HepG2 (cell line): ENCODE data around the gene SLC16A6. TPM values are rescaled to one million over a fixed set of nuclear protein-coding genes. Genes with fewer than 3 reads are reported as not detected.

Source experiments
- CBX2 ChIP-seq, 2 experiments: fragments of 200-600 bp in 1 of 2; sonication (generic); formaldehyde crosslinking in 1 of 2; IDR thresholded peaks; 2 replicates each; pipeline versions ENCODE4 v1.7.0 to v1.8.1; 2018 to 2022; ENCODE audit warnings: low read depth in 2 of 2, low read length in 1 of 2, mild to moderate bottlenecking in 1 of 2, missing genetic modification reagents in 1 of 2
- CENPX ChIP-seq: sonication (generic); formaldehyde crosslinking; IDR thresholded peaks from 2 replicates; pipeline ENCODE4 v1.9.0; 2021; ENCODE audit warnings: mild to moderate bottlenecking, missing genetic modification reagents, moderate library complexity
- ELF3 ChIP-seq: IDR thresholded peaks from 2 replicates; pipeline ENCODE4 v1.6.1; 2016; ENCODE audit warnings: missing genetic modification reagents, missing compliant biosample characterization
- HMG20A ChIP-seq: IDR thresholded peaks from 2 replicates; pipeline ENCODE4 v1.6.1; 2016; ENCODE audit warnings: borderline replicate concordance
- KLF6 ChIP-seq: IDR thresholded peaks from 2 replicates; pipeline ENCODE4 v1.8.0; 2016; ENCODE audit warnings: missing biosample characterization, missing genetic modification reagents
- MAZ ChIP-seq, 2 experiments: sonication (generic) in 1 of 2; formaldehyde crosslinking in 1 of 2; IDR thresholded peaks; 2 replicates each; pipeline versions ENCODE4 v1.5.0 to v1.6.1; 2012 to 2020; ENCODE audit warnings: low read depth in 2 of 2, mild to moderate bottlenecking in 2 of 2, borderline replicate concordance in 1 of 2, improper control_type of control experiment in 1 of 2, low read length in 1 of 2, missing genetic modification reagents in 1 of 2, moderate library complexity in 1 of 2
- POLR2A ChIP-seq, 2 experiments: IDR thresholded peaks; 2 replicates each; pipeline ENCODE4 v1.6.1; 2011; ENCODE audit warnings: low read depth in 2 of 2, low read length in 2 of 2, mild to moderate bottlenecking in 1 of 2, moderate library complexity in 1 of 2; ENCODE audit not compliant: insufficient read depth in 1 of 2
- RFXAP ChIP-seq: sonication (generic); formaldehyde crosslinking; IDR thresholded peaks from 2 replicates; pipeline ENCODE4 v1.4.0; 2020; ENCODE audit warnings: missing genetic modification reagents, borderline replicate concordance
- SALL1 ChIP-seq: sonication (generic); formaldehyde crosslinking; IDR thresholded peaks from 2 replicates; pipeline ENCODE4 v1.8.0; 2022; ENCODE audit warnings: mild to moderate bottlenecking, missing genetic modification reagents
- SNAPC2 ChIP-seq: sonication (generic); formaldehyde crosslinking; IDR thresholded peaks from 2 replicates; pipeline ENCODE4 v1.8.1; 2022; ENCODE audit warnings: mild to moderate bottlenecking, missing genetic modification reagents
- SPEN ChIP-seq: sonication (generic); formaldehyde crosslinking; IDR thresholded peaks from 2 replicates; pipeline ENCODE4 v1.5.1; 2020; ENCODE audit warnings: low read depth, mild to moderate bottlenecking, missing genetic modification reagents
- TAF15 ChIP-seq: fragments of 200-400 bp; formaldehyde crosslinking; IDR thresholded peaks from one replicate; pipeline ENCODE4 v1.6.1; 2018; ENCODE audit warnings: mild to moderate bottlenecking, low read depth, low read length; ENCODE audit not compliant: poor library complexity, severe bottlenecking
- TGIF2 ChIP-seq: IDR thresholded peaks from 2 replicates; pipeline ENCODE4 v1.6.1; 2016; ENCODE audit warnings: control low read depth, missing compliant biosample characterization
- YEATS4 ChIP-seq: sonication (generic); formaldehyde crosslinking; IDR thresholded peaks from 2 replicates; pipeline ENCODE4 v1.4.0; 2020; ENCODE audit warnings: missing genetic modification reagents, borderline replicate concordance
- ZFP37 ChIP-seq: sonication (generic); formaldehyde crosslinking; IDR thresholded peaks from 2 replicates; pipeline ENCODE4 v1.4.0; 2020; ENCODE audit warnings: missing genetic modification reagents, borderline replicate concordance
- ZNF629 ChIP-seq: sonication (generic); formaldehyde crosslinking; conservative IDR thresholded peaks from 2 replicates; pipeline ENCODE4 v1.5.0; 2020; ENCODE audit warnings: missing genetic modification reagents
- ZNF709 ChIP-seq: sonication (generic); formaldehyde crosslinking; IDR thresholded peaks from 2 replicates; pipeline ENCODE4 v1.5.0; 2020; ENCODE audit warnings: mild to moderate bottlenecking, missing genetic modification reagents
- ZNF776 ChIP-seq: sonication (generic); formaldehyde crosslinking; IDR thresholded peaks from 2 replicates; pipeline ENCODE4 v1.4.0; 2020; ENCODE audit warnings: mild to moderate bottlenecking, missing genetic modification reagents
- polyA plus RNA-seq, 8 experiments: library from polyadenylated mRNA; depleted of rRNA in 3 of 8; stranded (reverse) in 7 of 8; unstranded in 1 of 8; fragments of >200 nt; fragmentation: Illumina TruSeq in 4 of 8; extraction: Trizol in 4 of 8; gene quantifications; 2 replicates each; pipeline versions ENCODE4 v1.2.1 to v1.2.3, GENCODE V29; 2011 to 2016; ENCODE audit warnings: low read depth in 4 of 8, missing spikeins in 1 of 8, mixed read lengths in 1 of 8; ENCODE audit not compliant: insufficient read depth in 1 of 8
- total RNA-seq, 5 experiments: library from RNA; depleted of rRNA; stranded (reverse); fragments of >200 nt; fragmentation: Illumina TruSeq; extraction: Trizol; gene quantifications; 2 replicates each; pipeline ENCODE4 v1.2.3, GENCODE V29; 2016; ENCODE audit warnings: low read depth in 1 of 5
- TF ChIP-seq, protein P1 (sequence below): sonication (generic); formaldehyde crosslinking; IDR thresholded peaks from 2 replicates; pipeline ENCODE4 v1.4.0; 2020; ENCODE audit warnings: missing genetic modification reagents
- TF ChIP-seq, protein P2 (sequence below): sonication (generic); formaldehyde crosslinking; IDR thresholded peaks from 2 replicates; pipeline ENCODE4 v1.4.0; 2020; ENCODE audit warnings: mild to moderate bottlenecking, missing genetic modification reagents
- TF ChIP-seq, protein P3 (sequence below): sonication (generic); formaldehyde crosslinking; conservative IDR thresholded peaks from 2 replicates; pipeline ENCODE4 v1.4.0; 2020; ENCODE audit warnings: missing genetic modification reagents
- TF ChIP-seq, protein P4 (sequence below): sonication (generic); formaldehyde crosslinking; IDR thresholded peaks from 2 replicates; pipeline ENCODE4 v1.5.0; 2020; ENCODE audit warnings: missing genetic modification reagents
- TF ChIP-seq, protein P5 (sequence below): sonication (generic); formaldehyde crosslinking; IDR thresholded peaks from 2 replicates; pipeline ENCODE4 v1.5.0; 2020; ENCODE audit warnings: missing genetic modification reagents, mild to moderate bottlenecking, borderline replicate concordance

SLC16A6 gene
- total and polyA plus RNA-seq, 2 of the 13 experiments (the other 11 are each of a cell fraction or from before 2014, with no cell fraction given) = 1.1 to 44.7 TPM

DNA sequence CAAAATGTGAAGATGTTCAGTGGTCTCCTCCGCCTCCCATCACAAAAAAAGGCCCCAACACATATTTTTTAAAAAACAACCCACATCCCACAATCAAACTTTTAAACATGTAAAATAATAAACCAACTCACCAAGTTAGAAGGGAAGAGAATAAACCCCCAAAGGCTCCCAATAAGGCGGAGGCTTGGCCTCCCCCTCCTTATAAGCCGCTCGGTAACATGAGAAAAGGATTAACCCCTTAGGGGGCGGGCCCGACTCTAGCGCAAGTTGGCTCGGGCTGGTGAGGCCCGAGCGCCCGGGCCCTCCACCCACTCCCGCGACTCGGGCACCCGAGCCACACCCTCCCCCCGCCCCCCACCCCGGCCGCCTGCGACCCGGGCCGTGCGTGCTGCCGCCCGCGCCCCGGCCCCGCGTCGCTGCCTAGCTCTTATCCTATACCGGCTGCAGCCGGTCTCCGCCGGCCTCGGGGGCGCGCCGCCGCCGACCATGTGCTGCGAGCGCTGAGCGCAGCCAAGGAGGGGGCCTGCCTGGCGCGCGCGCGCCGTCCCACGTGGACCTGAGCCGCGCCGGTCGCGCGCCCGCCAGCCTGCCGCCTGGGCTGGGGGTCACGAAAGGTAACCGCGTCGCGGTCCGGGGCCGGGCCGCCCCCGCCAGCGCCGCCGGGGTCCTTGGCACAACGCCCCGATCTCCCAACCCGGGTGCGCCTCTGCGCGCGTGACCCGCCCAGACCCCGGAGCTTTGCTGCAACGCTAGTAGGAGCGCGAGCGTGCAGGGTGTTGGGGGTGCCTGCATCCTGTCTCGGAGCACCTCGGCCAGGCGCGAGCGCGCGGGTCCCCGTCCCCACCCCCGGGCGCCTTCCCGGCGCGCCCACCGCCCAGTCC is at the start of gene SLC16A6, which contains the start of gene ARSG (continued):
- TF ChIP-seq SNAPC2 (CRISPR knock-in tag) = no peak
- no peak for TF ChIP-seq CENPX (CRISPR knock-in tag)
- 0 out of 2 replicates have a peak, but pooled peaks have one; percentile 3 for TF ChIP-seq ZNF709 (CRISPR knock-in tag)
- TF ChIP-seq TGIF2 = no peak
- peak; percentile 46 to 59 for TF ChIP-seq POLR2A (IDR thresholded peaks at IDR 0.05; ENCODE audit: insufficient read depth in 1 of 2, low read depth in 2 of 2, low read length in 2 of 2)
- peak; percentile 72 for TF ChIP-seq RFXAP (CRISPR knock-in tag)
- TF ChIP-seq CBX2 (IDR thresholded peaks at IDR 0.05; ENCODE audit: low read depth, low read length) = no peak
- no peak for TF ChIP-seq CBX2 (CRISPR knock-in tag; IDR thresholded peaks at IDR 0.05; ENCODE audit: low read depth)
- peak; percentile 33; the same call in 1 of the 2 replicates for TF ChIP-seq SALL1 (CRISPR knock-in tag)
- peak; percentile 17; the same call in 1 of the 2 replicates for TF ChIP-seq SPEN (CRISPR knock-in tag)
- TF ChIP-seq, protein P1, sequence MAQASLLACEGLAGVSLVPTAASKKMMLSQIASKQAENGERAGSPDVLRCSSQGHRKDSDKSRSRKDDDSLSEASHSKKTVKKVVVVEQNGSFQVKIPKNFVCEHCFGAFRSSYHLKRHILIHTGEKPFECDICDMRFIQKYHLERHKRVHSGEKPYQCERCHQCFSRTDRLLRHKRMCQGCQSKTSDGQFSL (CRISPR knock-in tag) = peak; percentile 73; the same call in 1 of the 2 replicates
- TF ChIP-seq, protein P2, sequence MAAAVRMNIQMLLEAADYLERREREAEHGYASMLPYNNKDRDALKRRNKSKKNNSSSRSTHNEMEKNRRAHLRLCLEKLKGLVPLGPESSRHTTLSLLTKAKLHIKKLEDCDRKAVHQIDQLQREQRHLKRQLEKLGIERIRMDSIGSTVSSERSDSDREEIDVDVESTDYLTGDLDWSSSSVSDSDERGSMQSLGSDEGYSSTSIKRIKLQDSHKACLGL (CRISPR knock-in tag) = peak; percentile 37; the same call in 1 of the 2 replicates
- TF ChIP-seq ZFP37 (CRISPR knock-in tag) = peak; percentile 38; the same call in 1 of the 2 replicates
- TF ChIP-seq, protein P3, sequence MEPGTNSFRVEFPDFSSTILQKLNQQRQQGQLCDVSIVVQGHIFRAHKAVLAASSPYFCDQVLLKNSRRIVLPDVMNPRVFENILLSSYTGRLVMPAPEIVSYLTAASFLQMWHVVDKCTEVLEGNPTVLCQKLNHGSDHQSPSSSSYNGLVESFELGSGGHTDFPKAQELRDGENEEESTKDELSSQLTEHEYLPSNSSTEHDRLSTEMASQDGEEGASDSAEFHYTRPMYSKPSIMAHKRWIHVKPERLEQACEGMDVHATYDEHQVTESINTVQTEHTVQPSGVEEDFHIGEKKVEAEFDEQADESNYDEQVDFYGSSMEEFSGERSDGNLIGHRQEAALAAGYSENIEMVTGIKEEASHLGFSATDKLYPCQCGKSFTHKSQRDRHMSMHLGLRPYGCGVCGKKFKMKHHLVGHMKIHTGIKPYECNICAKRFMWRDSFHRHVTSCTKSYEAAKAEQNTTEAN = peak; percentile 94
- TF ChIP-seq KLF6 (CRISPR knock-in tag) = peak; percentile 31; the same call in 1 of the 2 replicates
- TF ChIP-seq, protein P4, sequence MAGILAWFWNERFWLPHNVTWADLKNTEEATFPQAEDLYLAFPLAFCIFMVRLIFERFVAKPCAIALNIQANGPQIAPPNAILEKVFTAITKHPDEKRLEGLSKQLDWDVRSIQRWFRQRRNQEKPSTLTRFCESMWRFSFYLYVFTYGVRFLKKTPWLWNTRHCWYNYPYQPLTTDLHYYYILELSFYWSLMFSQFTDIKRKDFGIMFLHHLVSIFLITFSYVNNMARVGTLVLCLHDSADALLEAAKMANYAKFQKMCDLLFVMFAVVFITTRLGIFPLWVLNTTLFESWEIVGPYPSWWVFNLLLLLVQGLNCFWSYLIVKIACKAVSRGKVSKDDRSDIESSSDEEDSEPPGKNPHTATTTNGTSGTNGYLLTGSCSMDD (CRISPR knock-in tag) = 0 out of 2 replicates have a peak, but pooled peaks have one; percentile 44
- TF ChIP-seq TAF15 = peak; percentile 19
- TF ChIP-seq, protein P5, sequence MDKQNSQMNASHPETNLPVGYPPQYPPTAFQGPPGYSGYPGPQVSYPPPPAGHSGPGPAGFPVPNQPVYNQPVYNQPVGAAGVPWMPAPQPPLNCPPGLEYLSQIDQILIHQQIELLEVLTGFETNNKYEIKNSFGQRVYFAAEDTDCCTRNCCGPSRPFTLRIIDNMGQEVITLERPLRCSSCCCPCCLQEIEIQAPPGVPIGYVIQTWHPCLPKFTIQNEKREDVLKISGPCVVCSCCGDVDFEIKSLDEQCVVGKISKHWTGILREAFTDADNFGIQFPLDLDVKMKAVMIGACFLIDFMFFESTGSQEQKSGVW (CRISPR knock-in tag) = no peak
- peak; percentile 44; the same call in 1 of the 2 replicates for TF ChIP-seq ZNF776
- no peak for TF ChIP-seq HMG20A (CRISPR knock-in tag)
- TF ChIP-seq MAZ (IDR thresholded peaks at IDR 0.05; ENCODE audit: borderline replicate concordance, low read depth, low read length) = 0 out of 2 replicates have a peak, but pooled peaks have one; percentile 40
- peak; percentile 47; the same call in 1 of the 2 replicates for TF ChIP-seq MAZ (CRISPR knock-in tag; IDR thresholded peaks at IDR 0.05; ENCODE audit: low read depth)
- peak; percentile 73; the same call in 1 of the 2 replicates for TF ChIP-seq YEATS4 (CRISPR knock-in tag)
- no peak for TF ChIP-seq ZNF629 (CRISPR knock-in tag)
- peak; percentile 48 for TF ChIP-seq ELF3 (CRISPR knock-in tag)
